Endodermal cell (in vitro differentiated cells): ENCODE results near the gene TMEM100. TPM values are rescaled to one million over a fixed set of nuclear protein-coding genes. Genes with fewer than 3 reads are reported as not detected.

Experiments
- DNase-seq: peaks from one replicate; pipeline ENCODE4 v3.0.0-alpha.2; 2017
- H3K27ac ChIP-seq: 2 replicates; pipeline ENCODE4 v1.5.1; 2013; ENCODE audit warnings: mild to moderate bottlenecking, low read depth, low read length, moderate library complexity
- H3K27me3 ChIP-seq: 2 replicates; pipeline ENCODE4 v1.6.1; 2013; ENCODE audit warnings: mild to moderate bottlenecking, low read length, moderate library complexity; ENCODE audit not compliant: insufficient read depth, control insufficient read depth, poor library complexity, severe bottlenecking
- H3K36me3 ChIP-seq: 2 replicates; pipeline ENCODE4 v1.7.0; 2013; ENCODE audit warnings: mild to moderate bottlenecking, low read length, moderate library complexity; ENCODE audit not compliant: control insufficient read depth, insufficient read depth
- H3K4me1 ChIP-seq: one replicate; pipeline ENCODE4 v1.7.0; 2013; ENCODE audit warnings: low read length; ENCODE audit not compliant: control insufficient read depth, insufficient read depth
- H3K4me3 ChIP-seq: 2 replicates; pipeline ENCODE4 v1.5.1; 2013; ENCODE audit warnings: mild to moderate bottlenecking, low read length, moderate library complexity
- H3K9ac ChIP-seq: 2 replicates; pipeline ENCODE4 v1.6.1; 2013; ENCODE audit warnings: mild to moderate bottlenecking, low read length, moderate library complexity; ENCODE audit not compliant: poor library complexity, severe bottlenecking; ENCODE audit errors: extremely low read depth
- H3K9me3 ChIP-seq: 2 replicates; pipeline ENCODE4 v1.6.1; 2013; ENCODE audit warnings: mild to moderate bottlenecking, low read length, moderate library complexity; ENCODE audit not compliant: control insufficient read depth
- H3K27ac Mint-ChIP-seq: 2 replicates; pipeline ENCODE4 v1.8.0; 2020; ENCODE audit warnings: mixed read lengths
- H3K27me3 Mint-ChIP-seq: 2 replicates; pipeline ENCODE4 v1.8.0; 2021; ENCODE audit warnings: mild to moderate bottlenecking, mixed read lengths; ENCODE audit not compliant: insufficient read depth
- H3K36me3 Mint-ChIP-seq: 2 replicates; pipeline ENCODE4 v1.8.0; 2020; ENCODE audit warnings: low read depth, mixed read lengths
- H3K4me1 Mint-ChIP-seq: 2 replicates; pipeline ENCODE4 v1.8.0; 2020; ENCODE audit warnings: mixed read lengths
- H3K4me3 Mint-ChIP-seq: 2 replicates; pipeline ENCODE4 v1.8.0; 2020; ENCODE audit warnings: mild to moderate bottlenecking, moderate library complexity, mixed read lengths
- H3K9me3 Mint-ChIP-seq: 2 replicates; pipeline ENCODE4 v1.8.0; 2020; ENCODE audit warnings: mild to moderate bottlenecking, mixed read lengths
- WGBS, 2 experiments: methylation state at CpG; one replicate each; pipeline versions ENCODE4 v1.1.5 to v1.1.7; 2013; ENCODE audit warnings: missing lambda C conversion rate in 2 of 2, mixed read lengths in 1 of 2; ENCODE audit not compliant: insufficient coverage in 1 of 2, insufficient read length in 1 of 2; 5-methylcytosine and 5-hydroxymethylcytosine counted together
- total RNA-seq, 2 donors: library from RNA; stranded (reverse); fragmentation: NEBNext Ultra II Directional in 1 of 2; extraction: Animal tissue kit (Norgen Biotek cat#: 25700) in 1 of 2; gene quantifications; 2 replicates in 1 of 2; 3 replicates in 1 of 2; pipeline ENCODE4 v1.2.1, GENCODE V29; 2021
- TF ChIP-seq, protein P1 (sequence below): fragments of 200-600 bp; sonication (generic); conservative IDR thresholded peaks from 2 replicates; pipeline ENCODE4 v1.5.0; 2021; ENCODE audit warnings: antibody characterized with exemption, mild to moderate bottlenecking

TMEM100 gene
- total RNA-seq, 2 donors from 2014 or later, result 0.71 to 4.3 TPM

- no peak overlapping the region for H3K4me3 Mint-ChIP-seq
- Histone ChIP-seq H3K4me1 (no peaks in the 10 kb centered on the region), H3K27ac (no peak overlapping the region), H3K4me3 (no peak overlapping the region), H3K36me3 (no peaks in the 10 kb centered on the region), H3K27me3 (no peaks in the 10 kb centered on the region), H3K9me3 (no peaks in the 10 kb centered on the region), H3K9ac (no peak overlapping the region)
- H3K4me1 Mint-ChIP-seq, result no peaks in the 10 kb centered on the region
- no peaks in the 10 kb centered on the region for H3K9me3 Mint-ChIP-seq
- WGBS, 2 experiments, result 26 to 67% methylated on average over 1 of the region's 1 CpG
- DNase-seq, result no peak
- H3K27ac Mint-ChIP-seq, result no peak overlapping the region
- H3K36me3 Mint-ChIP-seq, result no peaks in the 10 kb centered on the region
- TF ChIP-seq, protein P1, sequence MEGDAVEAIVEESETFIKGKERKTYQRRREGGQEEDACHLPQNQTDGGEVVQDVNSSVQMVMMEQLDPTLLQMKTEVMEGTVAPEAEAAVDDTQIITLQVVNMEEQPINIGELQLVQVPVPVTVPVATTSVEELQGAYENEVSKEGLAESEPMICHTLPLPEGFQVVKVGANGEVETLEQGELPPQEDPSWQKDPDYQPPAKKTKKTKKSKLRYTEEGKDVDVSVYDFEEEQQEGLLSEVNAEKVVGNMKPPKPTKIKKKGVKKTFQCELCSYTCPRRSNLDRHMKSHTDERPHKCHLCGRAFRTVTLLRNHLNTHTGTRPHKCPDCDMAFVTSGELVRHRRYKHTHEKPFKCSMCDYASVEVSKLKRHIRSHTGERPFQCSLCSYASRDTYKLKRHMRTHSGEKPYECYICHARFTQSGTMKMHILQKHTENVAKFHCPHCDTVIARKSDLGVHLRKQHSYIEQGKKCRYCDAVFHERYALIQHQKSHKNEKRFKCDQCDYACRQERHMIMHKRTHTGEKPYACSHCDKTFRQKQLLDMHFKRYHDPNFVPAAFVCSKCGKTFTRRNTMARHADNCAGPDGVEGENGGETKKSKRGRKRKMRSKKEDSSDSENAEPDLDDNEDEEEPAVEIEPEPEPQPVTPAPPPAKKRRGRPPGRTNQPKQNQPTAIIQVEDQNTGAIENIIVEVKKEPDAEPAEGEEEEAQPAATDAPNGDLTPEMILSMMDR, result no peak
- no peaks in the 10 kb centered on the region for H3K27me3 Mint-ChIP-seq
Measured at GRCh38 chr17:55677446-55677845, 45.2 kb downstream of the TMEM100 start.

GRCh38 chr17:55676274-55676673 is 46.4 kb downstream of the TMEM100 start:
- Histone ChIP-seq H3K4me1 (no peaks in the 10 kb centered on the region), H3K27ac (no peak overlapping the region), H3K36me3 (no peaks in the 10 kb centered on the region), H3K27me3 (no peaks in the 10 kb centered on the region), H3K4me3 (no peak overlapping the region), H3K9ac (no peak overlapping the region), H3K9me3 (no peaks in the 10 kb centered on the region)
- H3K4me3 Mint-ChIP-seq, result no peak overlapping the region
- no peak overlapping the region for H3K27ac Mint-ChIP-seq
- H3K27me3 Mint-ChIP-seq, result no peaks in the 10 kb centered on the region
- TF ChIP-seq, protein P1, result no peak
- H3K36me3 Mint-ChIP-seq, result no peaks in the 10 kb centered on the region
- WGBS, 2 experiments, result 96 to 100% methylated on average over 1 of the region's 1 CpG
- H3K9me3 Mint-ChIP-seq, result peaks cover 4% of the 10 kb centered on the region
- no peaks in the 10 kb centered on the region for H3K4me1 Mint-ChIP-seq
- DNase-seq, result no peak

GRCh38 chr17:55673743-55674506 is 48.7 kb downstream of the TMEM100 start:
- Histone ChIP-seq H3K4me3 (no peak overlapping the region), H3K4me1 (peaks cover 4% of the 10 kb centered on the region), H3K36me3 (no peaks in the 10 kb centered on the region), H3K27ac (no peak overlapping the region), H3K9me3 (no peaks in the 10 kb centered on the region), H3K9ac (no peak overlapping the region), H3K27me3 (no peaks in the 10 kb centered on the region)
- peaks cover 4% of the 10 kb centered on the region for H3K9me3 Mint-ChIP-seq
- DNase-seq, result no peak
- no peak overlapping the region for H3K27ac Mint-ChIP-seq
- peaks cover 9% of the 10 kb centered on the region for H3K4me1 Mint-ChIP-seq
- TF ChIP-seq, protein P1, result no peak
- H3K36me3 Mint-ChIP-seq, result no peaks in the 10 kb centered on the region
- no peak overlapping the region for H3K4me3 Mint-ChIP-seq
- no peaks in the 10 kb centered on the region for H3K27me3 Mint-ChIP-seq
- WGBS, 2 experiments, result 93% methylated on average over 3 of the region's 3 CpGs
